Vagina (tissue), 2 donors: ENCODE results near the gene MMP7. TPM values are rescaled to one million over a fixed set of nuclear protein-coding genes. Genes with fewer than 3 reads are reported as not detected.

Experiments used
- DNase-seq, 2 donors: peaks; one replicate each; pipeline ENCODE4 v3.0.0-alpha.2; 2017; ENCODE audit errors: extremely low spot score in 2 of 2
- H3K27ac ChIP-seq: fragments of 200-600 bp; sonication (generic); one replicate; pipeline ENCODE4 v1.5.1; 2019
- H3K27me3 ChIP-seq: fragments of 200-600 bp; sonication (generic); one replicate; pipeline ENCODE4 v1.5.1; 2019
- H3K36me3 ChIP-seq, 2 donors: fragments of 200-600 bp; sonication (generic); one replicate each; pipeline ENCODE4 v1.5.1; 2017 to 2019
- H3K4me1 ChIP-seq: fragments of 200-600 bp; sonication (generic); one replicate; pipeline ENCODE4 v1.5.1; 2019
- H3K4me3 ChIP-seq, 2 donors: fragments of 200-600 bp; sonication (generic); 1 replicate in 1 of 2; 2 replicates in 1 of 2; pipeline ENCODE4 v1.5.1; 2016 to 2019
- H3K9me3 ChIP-seq: fragments of 200-600 bp; sonication (generic); one replicate; pipeline ENCODE4 v1.5.1; 2019
- POLR2A ChIP-seq, 2 donors: fragments of 450-650 bp; IDR thresholded peaks; one replicate each; pipeline ENCODE4 v1.6.1; 2017; ENCODE audit warnings: antibody characterized with exemption in 2 of 2, mild to moderate bottlenecking in 2 of 2, moderate library complexity in 2 of 2
- POLR2AphosphoS5 ChIP-seq, 2 donors: sonication (generic); formaldehyde crosslinking; IDR thresholded peaks; one replicate each; pipeline ENCODE4 v1.9.0; 2017; ENCODE audit warnings: antibody characterized with exemption in 2 of 2, mild to moderate bottlenecking in 2 of 2, low read depth in 1 of 2; ENCODE audit not compliant: insufficient read depth in 1 of 2
- intact Hi-C: fragments of 100-400 bp; cut with DNase I; formaldehyde crosslinking; loops from one replicate; pipeline ENCODE4 v1.15.1; 2023
- total RNA-seq: library from RNA; depleted of rRNA; stranded (reverse); fragments of >200 nt; gene quantifications from one replicate; pipeline ENCODE4 v1.2.3, GENCODE V29; 2016
- TF ChIP-seq, protein P1 (sequence below), 3 experiments: fragments of 450-650 bp in 2 of 3; fragments of 200-600 bp in 1 of 3; sonication (generic) in 1 of 3; IDR thresholded peaks; one replicate each; pipeline ENCODE4 v1.5.1; 2017 to 2019; ENCODE audit warnings: antibody characterized with exemption in 3 of 3, mild to moderate bottlenecking in 2 of 3, moderate library complexity in 2 of 3

The MMP7 gene
- total RNA-seq, 1 donor from 2014 or later, result 6.9 TPM

DNA sequence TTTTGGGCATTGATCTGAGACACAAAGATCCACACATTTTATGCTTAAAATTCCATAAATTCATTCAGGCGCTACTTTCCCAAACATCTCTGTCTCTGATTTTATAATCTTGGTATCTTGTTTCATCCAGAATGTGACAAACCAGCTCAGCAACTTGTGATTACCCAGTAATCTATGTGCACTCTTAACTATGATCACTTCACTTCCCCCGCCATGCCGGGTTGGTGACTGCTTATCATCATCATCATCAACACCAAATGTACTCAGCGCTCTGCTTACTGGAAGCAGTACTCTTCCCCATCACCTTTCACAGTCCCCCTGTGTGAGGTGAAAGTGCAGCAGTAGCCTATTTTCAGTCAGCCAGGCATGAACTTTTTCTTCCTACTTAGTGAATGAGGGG, 15.2 kb upstream of the MMP7 start:
- no peak for DNase-seq
- no peaks in the 10 kb centered on the region for H3K27me3 ChIP-seq
- H3K4me1 ChIP-seq, result no peaks in the 10 kb centered on the region
- no peak overlapping the region for H3K27ac ChIP-seq
- no peaks in the 10 kb centered on the region for H3K36me3 ChIP-seq
- intact Hi-C loops, result no loop called here
- H3K4me3 ChIP-seq, result no peak overlapping the region
- H3K9me3 ChIP-seq, result no peaks in the 10 kb centered on the region
- TF ChIP-seq POLR2AphosphoS5 (IDR thresholded peaks at IDR 0.05; ENCODE audit: insufficient read depth in 1 of 2, low read depth in 1 of 2), result no peak
- no peak for TF ChIP-seq POLR2A (IDR thresholded peaks at IDR 0.05)
- TF ChIP-seq, protein P1, sequence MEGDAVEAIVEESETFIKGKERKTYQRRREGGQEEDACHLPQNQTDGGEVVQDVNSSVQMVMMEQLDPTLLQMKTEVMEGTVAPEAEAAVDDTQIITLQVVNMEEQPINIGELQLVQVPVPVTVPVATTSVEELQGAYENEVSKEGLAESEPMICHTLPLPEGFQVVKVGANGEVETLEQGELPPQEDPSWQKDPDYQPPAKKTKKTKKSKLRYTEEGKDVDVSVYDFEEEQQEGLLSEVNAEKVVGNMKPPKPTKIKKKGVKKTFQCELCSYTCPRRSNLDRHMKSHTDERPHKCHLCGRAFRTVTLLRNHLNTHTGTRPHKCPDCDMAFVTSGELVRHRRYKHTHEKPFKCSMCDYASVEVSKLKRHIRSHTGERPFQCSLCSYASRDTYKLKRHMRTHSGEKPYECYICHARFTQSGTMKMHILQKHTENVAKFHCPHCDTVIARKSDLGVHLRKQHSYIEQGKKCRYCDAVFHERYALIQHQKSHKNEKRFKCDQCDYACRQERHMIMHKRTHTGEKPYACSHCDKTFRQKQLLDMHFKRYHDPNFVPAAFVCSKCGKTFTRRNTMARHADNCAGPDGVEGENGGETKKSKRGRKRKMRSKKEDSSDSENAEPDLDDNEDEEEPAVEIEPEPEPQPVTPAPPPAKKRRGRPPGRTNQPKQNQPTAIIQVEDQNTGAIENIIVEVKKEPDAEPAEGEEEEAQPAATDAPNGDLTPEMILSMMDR (IDR thresholded peaks at IDR 0.05), result no peak

DNA sequence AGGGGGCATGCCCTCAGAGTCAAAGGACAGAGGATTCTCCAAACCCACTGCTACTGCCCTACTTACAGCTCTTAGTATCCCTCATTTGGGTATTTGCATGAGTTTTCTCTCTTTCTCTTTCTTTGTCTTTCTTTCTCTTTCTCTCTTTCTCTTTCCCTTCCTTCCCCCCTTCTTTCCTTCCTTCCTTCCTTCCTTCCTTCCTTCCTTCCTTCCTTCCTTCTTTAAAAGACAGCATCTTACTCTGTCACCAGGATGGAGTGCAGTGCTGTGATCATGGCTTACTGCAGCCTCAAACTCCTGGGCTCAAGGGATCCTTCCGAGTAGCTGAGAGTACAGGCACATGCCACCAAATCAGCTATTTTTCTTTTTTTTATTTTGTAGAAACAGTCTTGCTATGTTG, 14.0 kb upstream of the MMP7 start:
- H3K27me3 ChIP-seq, result no peaks in the 10 kb centered on the region
- no peak overlapping the region for H3K27ac ChIP-seq
- H3K4me3 ChIP-seq, result no peak overlapping the region
- TF ChIP-seq, protein P1 (IDR thresholded peaks at IDR 0.05), result no peak
- TF ChIP-seq POLR2AphosphoS5 (IDR thresholded peaks at IDR 0.05; ENCODE audit: insufficient read depth in 1 of 2, low read depth in 1 of 2) (no peak), POLR2A (IDR thresholded peaks at IDR 0.05) (no peak)
- intact Hi-C loops, result no loop called here
- H3K4me1 ChIP-seq, result no peaks in the 10 kb centered on the region
- no peak for DNase-seq
- H3K9me3 ChIP-seq, result no peaks in the 10 kb centered on the region
- H3K36me3 ChIP-seq, result no peaks in the 10 kb centered on the region

DNA sequence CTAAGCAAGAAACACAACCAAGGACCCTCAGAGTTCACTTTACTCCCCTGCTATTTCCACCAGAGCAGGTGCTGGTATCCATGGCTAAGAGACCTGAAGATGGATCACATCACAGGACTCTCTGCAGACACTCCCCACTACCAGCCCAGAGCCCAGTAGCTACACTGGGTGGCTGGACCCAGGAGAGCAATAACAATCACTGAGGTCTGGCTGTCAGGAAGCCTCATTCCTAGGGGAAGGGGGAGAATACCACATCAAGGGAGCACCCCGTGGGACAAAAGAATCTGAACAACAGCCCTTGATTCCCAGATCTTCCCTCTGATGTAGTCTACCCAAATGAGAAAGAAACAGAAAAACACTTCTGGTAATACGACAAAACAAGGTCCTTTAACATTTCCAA, 9.0 kb upstream of the MMP7 start:
- Histone ChIP-seq H3K9me3 (no peaks in the 10 kb centered on the region), H3K36me3 (no peaks in the 10 kb centered on the region), H3K4me1 (no peaks in the 10 kb centered on the region), H3K4me3 (no peak overlapping the region), H3K27ac (no peak overlapping the region), H3K27me3 (no peaks in the 10 kb centered on the region)
- DNase-seq, result no peak
- intact Hi-C loops, result no loop called here
- TF ChIP-seq POLR2A (IDR thresholded peaks at IDR 0.05), result no peak
- TF ChIP-seq, protein P1 (IDR thresholded peaks at IDR 0.05), result no peak
- TF ChIP-seq POLR2AphosphoS5 (IDR thresholded peaks at IDR 0.05; ENCODE audit: insufficient read depth in 1 of 2, low read depth in 1 of 2), result no peak

DNA sequence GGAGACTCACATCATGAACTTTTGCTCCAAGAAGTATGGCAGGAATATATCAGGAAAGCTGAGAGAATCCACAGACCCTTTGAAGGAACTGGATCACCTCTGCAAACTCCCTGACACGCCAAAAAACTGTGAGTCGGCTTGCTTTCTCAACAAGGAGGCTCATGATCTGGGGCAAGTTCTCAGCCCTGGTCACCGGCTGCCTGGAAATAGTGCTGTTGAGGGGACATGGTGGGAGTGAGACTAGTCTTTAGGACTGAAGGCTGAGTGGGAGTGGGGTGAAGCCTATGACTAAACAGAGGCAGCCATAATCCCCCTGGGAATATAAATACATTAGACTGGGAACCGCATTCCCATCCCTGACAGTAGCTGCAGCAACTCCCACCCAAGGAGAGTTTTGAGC, 8.4 kb upstream of the MMP7 start:
- H3K9me3 ChIP-seq, result no peaks in the 10 kb centered on the region
- no peak for TF ChIP-seq POLR2AphosphoS5 (IDR thresholded peaks at IDR 0.05; ENCODE audit: insufficient read depth in 1 of 2, low read depth in 1 of 2)
- no peak for TF ChIP-seq POLR2A (IDR thresholded peaks at IDR 0.05)
- TF ChIP-seq, protein P1 (IDR thresholded peaks at IDR 0.05), result no peak
- H3K4me1 ChIP-seq, result no peaks in the 10 kb centered on the region
- no peaks in the 10 kb centered on the region for H3K27me3 ChIP-seq
- no peak overlapping the region for H3K4me3 ChIP-seq
- no peaks in the 10 kb centered on the region for H3K36me3 ChIP-seq
- DNase-seq, result no peak
- intact Hi-C loops, result no loop called here
- no peak overlapping the region for H3K27ac ChIP-seq

DNA sequence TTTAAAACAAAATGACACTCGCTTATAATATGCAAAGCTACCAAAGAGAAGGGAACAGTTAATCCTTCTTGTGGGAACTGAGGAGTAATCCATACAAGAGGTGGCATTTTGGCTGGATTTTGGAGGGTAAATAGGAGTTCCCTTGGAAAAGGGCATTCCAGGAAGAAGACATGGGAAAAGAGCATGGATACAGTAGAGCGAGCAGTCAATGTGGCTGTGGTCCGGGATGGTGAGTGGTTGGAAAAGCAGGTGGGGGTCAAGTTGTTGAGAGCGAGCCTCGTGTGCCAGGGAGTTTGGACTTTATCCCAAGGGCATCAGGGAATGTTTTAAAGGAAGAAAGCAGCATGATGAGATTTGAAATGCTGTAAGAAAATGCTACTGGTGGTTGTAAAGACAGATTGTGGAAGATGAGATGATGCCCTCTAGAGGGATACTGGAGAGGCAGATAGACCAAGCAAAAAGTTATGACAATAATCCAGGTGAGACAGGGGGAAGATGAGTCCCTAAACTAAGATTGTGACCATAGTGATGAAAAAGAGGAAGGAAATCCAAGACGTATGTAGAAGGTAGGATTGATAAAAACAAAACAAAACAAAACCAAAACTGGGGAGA, 3.8 kb upstream of the MMP7 start:
- Histone ChIP-seq H3K4me3 (no peak overlapping the region), H3K9me3 (no peaks in the 10 kb centered on the region), H3K27me3 (no peaks in the 10 kb centered on the region), H3K36me3 (no peaks in the 10 kb centered on the region), H3K27ac (no peak overlapping the region), H3K4me1 (no peaks in the 10 kb centered on the region)
- intact Hi-C loops, result no loop called here
- no peak for DNase-seq
- TF ChIP-seq POLR2AphosphoS5 (IDR thresholded peaks at IDR 0.05; ENCODE audit: insufficient read depth in 1 of 2, low read depth in 1 of 2), result no peak
- TF ChIP-seq POLR2A (IDR thresholded peaks at IDR 0.05), result no peak
